ENCODE data around the gene ADK. TPM values are rescaled to one million over a fixed set of nuclear protein-coding genes. Genes with fewer than 3 reads are reported as not detected.

ADK gene
- total and polyA plus RNA-seq, 2 donors from 2014 or later = 33.0 to 38.3 TPM

GRCh38 chr10:74337330-74338016 is 186.5 kb downstream of the ADK start:
- H3K27me3 ChIP-seq (ENCODE audit: control insufficient read depth, insufficient read depth, low read length) = no peaks in the 10 kb centered on the region
- no peak for TF ChIP-seq CTCF (IDR thresholded peaks at IDR 0.05; ENCODE audit: borderline replicate concordance, extremely low read depth, insufficient read depth)
- no peak for DNase-seq
- no peaks in the 10 kb centered on the region for H3K9me3 ChIP-seq (ENCODE audit: control insufficient read depth in 2 of 3, insufficient read depth in 1 of 3, low read length in 3 of 3)
- H3K36me3 ChIP-seq (ENCODE audit: control insufficient read depth in 2 of 3, insufficient read depth in 3 of 3, low read length in 3 of 3) = no peaks in the 10 kb centered on the region
- no peak for FAIRE-seq
- H3K9ac ChIP-seq (ENCODE audit: low read length in 3 of 3) = no peak overlapping the region
- H3K27ac ChIP-seq (ENCODE audit: low read depth in 2 of 2, low read length in 2 of 2) = no peak overlapping the region
- H3K4me3 ChIP-seq (ENCODE audit: low read length in 3 of 3) = no peak overlapping the region
- H3K4me1 ChIP-seq (ENCODE audit: control insufficient read depth in 2 of 3, insufficient read depth in 2 of 3, low read depth in 1 of 3, low read length in 3 of 3) = no peaks in the 10 kb centered on the region
- intact Hi-C loops (cut with DNase I) = no loop called here

GRCh38 chr10:74342991-74343390 is 192.0 kb downstream of the ADK start:
- intact Hi-C loops (cut with DNase I) = no loop called here

GRCh38 chr10:74343804-74344203 is 192.8 kb downstream of the ADK start:
- Histone ChIP-seq H3K27ac (ENCODE audit: low read depth in 2 of 2, low read length in 2 of 2) (no peak overlapping the region), H3K9me3 (ENCODE audit: control insufficient read depth in 2 of 3, insufficient read depth in 1 of 3, low read length in 3 of 3) (peaks cover 0 to 10% (median 0%) of the 10 kb centered on the region in 3 donors), H3K4me1 (ENCODE audit: control insufficient read depth in 2 of 3, insufficient read depth in 2 of 3, low read depth in 1 of 3, low read length in 3 of 3) (no peaks in the 10 kb centered on the region), H3K9ac (ENCODE audit: low read length in 3 of 3) (no peak overlapping the region), H3K36me3 (ENCODE audit: control insufficient read depth in 2 of 3, insufficient read depth in 3 of 3, low read length in 3 of 3) (no peaks in the 10 kb centered on the region), H3K4me3 (ENCODE audit: low read length in 3 of 3) (no peak overlapping the region), H3K27me3 (ENCODE audit: control insufficient read depth, insufficient read depth, low read length) (no peaks in the 10 kb centered on the region)
- DNase-seq (no peak), FAIRE-seq (no peak)
- intact Hi-C loops (cut with DNase I) = no loop called here
- TF ChIP-seq CTCF (IDR thresholded peaks at IDR 0.05; ENCODE audit: borderline replicate concordance, extremely low read depth, insufficient read depth) = no peak

More at GRCh38 chr10:74342991-74343390, 192.0 kb downstream of the ADK start:
- DNase-seq (no peak), FAIRE-seq (no peak)
- H3K9ac ChIP-seq (ENCODE audit: low read length in 3 of 3) = no peak overlapping the region
- H3K9me3 ChIP-seq (ENCODE audit: control insufficient read depth in 2 of 3, insufficient read depth in 1 of 3, low read length in 3 of 3) = peaks cover 0 to 10% (median 0%) of the 10 kb centered on the region in 3 donors
- H3K27ac ChIP-seq (ENCODE audit: low read depth in 2 of 2, low read length in 2 of 2) = no peak overlapping the region
- H3K4me3 ChIP-seq (ENCODE audit: low read length in 3 of 3) = no peak overlapping the region
- TF ChIP-seq CTCF (IDR thresholded peaks at IDR 0.05; ENCODE audit: borderline replicate concordance, extremely low read depth, insufficient read depth) = no peak
- no peaks in the 10 kb centered on the region for H3K4me1 ChIP-seq (ENCODE audit: control insufficient read depth in 2 of 3, insufficient read depth in 2 of 3, low read depth in 1 of 3, low read length in 3 of 3)
- H3K36me3 ChIP-seq (ENCODE audit: control insufficient read depth in 2 of 3, insufficient read depth in 3 of 3, low read length in 3 of 3) = no peaks in the 10 kb centered on the region
- no peaks in the 10 kb centered on the region for H3K27me3 ChIP-seq (ENCODE audit: control insufficient read depth, insufficient read depth, low read length)
